NT2/D1 (cell line): Measurements from ENCODE around the gene GFPT1.

Experiments used
- DNase-seq: peaks from one replicate; pipeline ENCODE4 v3.0.0-alpha.2; 2011; ENCODE audit warnings: low read depth, low spot score
- H3K27me3 ChIP-seq: 2 replicates; pipeline ENCODE4 v1.6.0; 2011; ENCODE audit warnings: mild to moderate bottlenecking; ENCODE audit not compliant: insufficient read length, insufficient read depth
- H3K36me3 ChIP-seq: 2 replicates; pipeline ENCODE4 v1.6.1; 2011; ENCODE audit warnings: mild to moderate bottlenecking, low read length, mixed read lengths; ENCODE audit not compliant: insufficient read depth, insufficient read length
- H3K4me1 ChIP-seq: 2 replicates; pipeline ENCODE4 v1.5.1; 2011; ENCODE audit not compliant: insufficient read depth, insufficient read length
- H3K4me3 ChIP-seq: 2 replicates; pipeline ENCODE4 v1.5.1; 2011; ENCODE audit warnings: low read depth; ENCODE audit not compliant: insufficient read length
- H3K9ac ChIP-seq: 2 replicates; pipeline ENCODE4 v1.6.0; 2011; ENCODE audit warnings: low read depth; ENCODE audit not compliant: insufficient read length
- H3K9me3 ChIP-seq: 2 replicates; pipeline ENCODE4 v1.5.1; 2011; ENCODE audit warnings: mild to moderate bottlenecking, low read length; ENCODE audit not compliant: insufficient read depth
- SUZ12 ChIP-seq: IDR thresholded peaks from 2 replicates; pipeline ENCODE4 v1.6.1; 2011; ENCODE audit not compliant: insufficient read length, insufficient read depth; ENCODE audit errors: extremely low read depth
- YY1 ChIP-seq: IDR thresholded peaks from 2 replicates; pipeline ENCODE4 v1.6.1; 2011; ENCODE audit not compliant: insufficient read length, insufficient read depth
- ZNF274 ChIP-seq: IDR thresholded peaks from 2 replicates; pipeline ENCODE4 v1.6.1; 2011; ENCODE audit warnings: mild to moderate bottlenecking, low read depth, low read length

The GFPT1 gene

GRCh38 chr2:69271831-69272257 is 115.2 kb downstream of the GFPT1 start:
- Histone ChIP-seq H3K36me3 (no peaks in the 10 kb centered on the region), H3K9me3 (no peaks in the 10 kb centered on the region), H3K4me3 (no peak overlapping the region), H3K4me1 (no peaks in the 10 kb centered on the region), H3K9ac (no peak overlapping the region), H3K27me3 (no peaks in the 10 kb centered on the region)
- TF ChIP-seq ZNF274, result no peak
- TF ChIP-seq YY1, result no peak
- TF ChIP-seq SUZ12, result no peak
- DNase-seq, result no peak
